CD8-positive, alpha-beta memory T cell (primary cell): Measurements from ENCODE around the gene DDX46. TPM values are rescaled to one million over a fixed set of nuclear protein-coding genes. Genes with fewer than 3 reads are reported as not detected.
A peak's percentile ranks its signal among the peaks of the same experiment; 100 is the strongest.
"Not testable (repeated sequence)": the region's sequence is repeated elsewhere in the genome, so short reads cannot be mapped to it uniquely, and the experiment has no call there.

Experiments
- CTCF ChIA-PET: fragments of 350-600 bp; sonication (Branson Sonifier 250); formaldehyde crosslinking; loops from one replicate; lab custom pipeline; 2021; ENCODE audit warnings: antibody characterized with exemption; lab: Charles Lee
- POLR2A ChIA-PET: fragments of 350-600 bp; sonication (Branson Sonifier 250); formaldehyde crosslinking; loops from one replicate; lab custom pipeline; 2021; ENCODE audit warnings: antibody characterized with exemption; lab: Charles Lee
- DNase-seq, 5 donors: peaks; one replicate each; pipeline versions ENCODE4 v3.0.0 to v3.0.0-alpha.2; 2020 to 2022; ENCODE audit warnings: mixed read lengths in 1 of 5
- H3K27ac ChIP-seq: one replicate; pipeline ENCODE4 v1.7.0; 2013; ENCODE audit warnings: low read depth, mild to moderate bottlenecking, low read length, moderate library complexity
- H3K27me3 ChIP-seq: 2 replicates; pipeline ENCODE4 v1.7.0; 2013; ENCODE audit warnings: low read length, mild to moderate bottlenecking; ENCODE audit not compliant: insufficient read depth, poor library complexity, severe bottlenecking
- H3K36me3 ChIP-seq: 2 replicates; pipeline ENCODE4 v1.7.0; 2013; ENCODE audit warnings: mild to moderate bottlenecking, low read length, moderate library complexity; ENCODE audit not compliant: insufficient read depth
- H3K4me1 ChIP-seq: 2 replicates; pipeline ENCODE4 v1.7.0; 2013; ENCODE audit warnings: mild to moderate bottlenecking, low read length, moderate library complexity; ENCODE audit not compliant: insufficient read depth
- H3K4me3 ChIP-seq: 2 replicates; pipeline ENCODE4 v1.7.0; 2013; ENCODE audit warnings: mild to moderate bottlenecking, low read length
- H3K9me3 ChIP-seq: 2 replicates; pipeline ENCODE4 v1.7.0; 2013; ENCODE audit warnings: mild to moderate bottlenecking, low read length
- H3K27ac Mint-ChIP-seq, 8 donors: one replicate each; pipeline ENCODE4 v1.8.0; 2020 to 2021; ENCODE audit warnings: mixed read lengths in 8 of 8, mild to moderate bottlenecking in 6 of 8, inconsistent platforms in 3 of 8, moderate library complexity in 3 of 8
- H3K27me3 Mint-ChIP-seq, 2 donors: one replicate each; pipeline ENCODE4 v1.8.0; 2020 to 2021; ENCODE audit warnings: mixed read lengths in 2 of 2, mild to moderate bottlenecking in 1 of 2, moderate library complexity in 1 of 2
- H3K36me3 Mint-ChIP-seq, 3 donors: one replicate each; pipeline ENCODE4 v1.8.0; 2020 to 2021; ENCODE audit warnings: mixed read lengths in 3 of 3, inconsistent platforms in 1 of 3, mild to moderate bottlenecking in 1 of 3
- H3K4me1 Mint-ChIP-seq, 3 donors: one replicate each; pipeline ENCODE4 v1.8.0; 2020 to 2021; ENCODE audit warnings: mixed read lengths in 3 of 3, inconsistent platforms in 1 of 3, mild to moderate bottlenecking in 1 of 3
- H3K4me3 Mint-ChIP-seq, 7 donors: one replicate each; pipeline ENCODE4 v1.8.0; 2020 to 2021; ENCODE audit warnings: mixed read lengths in 7 of 7, mild to moderate bottlenecking in 6 of 7, moderate library complexity in 4 of 7, inconsistent platforms in 2 of 7
- H3K9me3 Mint-ChIP-seq, 5 donors: one replicate each; pipeline ENCODE4 v1.8.0; 2020 to 2022; ENCODE audit warnings: mixed read lengths in 5 of 5, mild to moderate bottlenecking in 3 of 5, moderate library complexity in 2 of 5, inconsistent platforms in 1 of 5
- polyA plus RNA-seq: library from polyadenylated mRNA; unstranded; fragments of 300-500 nt; fragmentation: Illumina TruSeq; gene quantifications from one replicate; pipeline ENCODE4 v1.2.3, GENCODE V29; 2021
- total RNA-seq, 2 experiments: library from RNA; stranded (reverse); gene quantifications; one replicate each; pipeline ENCODE4 v1.2.3, GENCODE V29; 2021

DDX46 gene
- total and polyA plus RNA-seq, 3 experiments from 2014 or later = 27.5 to 83.8 (median 81.3) TPM

DNA sequence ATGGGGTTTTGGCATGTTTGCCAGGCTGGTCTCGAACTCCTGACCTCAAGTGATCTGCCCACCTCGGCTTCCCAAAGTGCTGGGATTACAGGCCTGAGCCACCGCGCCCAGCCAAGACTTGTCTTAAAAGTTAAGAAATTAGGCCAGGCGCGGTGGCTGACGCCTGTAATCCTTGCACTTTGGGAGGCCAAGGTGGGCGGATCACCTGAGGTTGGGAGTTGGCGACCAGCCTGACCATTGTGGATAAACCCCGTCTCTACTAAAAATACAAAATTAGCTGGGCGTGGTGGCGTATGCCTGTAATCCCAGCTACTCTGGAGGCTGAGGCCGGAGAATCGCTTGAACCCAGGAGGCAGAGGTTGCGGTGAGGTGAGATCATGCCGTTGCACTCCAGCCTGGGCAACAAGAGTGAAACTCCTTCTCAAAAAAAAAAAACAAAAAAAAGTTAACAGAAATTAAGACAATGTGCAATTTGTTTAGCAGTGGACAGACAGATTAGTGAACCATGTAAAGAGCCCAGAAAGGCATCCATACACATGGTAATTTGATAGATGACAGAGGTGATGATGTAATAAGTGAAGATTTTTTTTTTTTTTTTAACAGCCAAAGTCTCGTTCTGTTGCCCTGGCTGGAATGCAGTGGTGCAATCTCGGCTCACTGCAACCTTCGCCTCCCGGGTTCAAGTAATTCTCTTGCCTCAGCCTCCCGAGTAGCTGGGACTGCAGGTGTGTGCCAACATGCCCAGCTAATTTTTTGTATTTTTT is 9.1 kb downstream of the DDX46 start:
- peaks cover 0 to 74% (median 9%) of the 10 kb centered on the region in 3 donors for H3K36me3 Mint-ChIP-seq
- POLR2A ChIA-PET, DNase-seq, H3K4me1 ChIP-seq, H3K27ac ChIP-seq, H3K27ac Mint-ChIP-seq, H3K27me3 ChIP-seq, H3K9me3 Mint-ChIP-seq, H3K9me3 ChIP-seq, CTCF ChIA-PET, H3K27me3 Mint-ChIP-seq, H3K4me3 ChIP-seq, H3K4me3 Mint-ChIP-seq: not testable (repeated sequence)
- peaks cover 3 to 12% (median 9%) of the 10 kb centered on the region in 3 donors for H3K4me1 Mint-ChIP-seq
- peaks cover 39% of the 10 kb centered on the region for H3K36me3 ChIP-seq

GRCh38 chr5:134769206-134769605 is 10.6 kb downstream of the DDX46 start:
- H3K9me3 ChIP-seq = no peaks in the 10 kb centered on the region

DNA sequence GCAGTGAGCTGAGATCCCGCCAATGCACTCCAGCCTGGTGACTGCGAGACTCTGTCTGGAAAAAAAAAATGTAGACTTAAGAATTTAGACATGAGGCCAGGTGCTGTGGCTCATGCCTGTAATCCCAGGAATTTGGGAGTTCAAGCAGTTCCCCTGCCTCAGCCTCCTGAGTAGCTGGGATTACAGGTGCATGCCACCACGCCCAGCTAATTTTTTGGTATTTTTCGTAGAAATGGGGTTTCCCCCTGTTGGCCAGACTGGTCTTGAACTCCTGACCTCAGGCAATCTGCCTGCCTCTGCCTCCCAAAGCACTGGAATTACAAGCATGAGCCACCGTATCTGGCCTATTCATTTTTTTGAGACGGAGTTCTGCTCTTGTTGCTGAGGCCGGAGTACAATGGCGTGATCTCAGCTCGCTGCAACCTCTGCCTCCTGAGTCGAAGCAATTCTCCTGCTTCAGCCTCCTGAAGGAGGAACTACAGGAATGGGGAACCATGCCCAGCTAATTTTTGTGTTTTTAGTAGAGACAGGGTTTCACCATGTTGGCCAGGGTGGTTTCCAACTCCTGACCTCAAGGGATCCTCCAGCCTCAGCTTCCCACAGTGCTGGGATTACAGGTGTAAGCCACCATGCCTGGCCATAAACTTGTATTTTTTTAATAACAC is 14.0 kb downstream of the DDX46 start:
- Mint-ChIP-seq H3K9me3 (no peaks in the 10 kb centered on the region), H3K36me3 (peaks cover 0 to 86% (median 8%) of the 10 kb centered on the region in 3 donors), H3K4me1 (no peaks in the 10 kb centered on the region), H3K27me3 (no peaks in the 10 kb centered on the region), H3K27ac (no peak overlapping the region), H3K4me3 (no peak overlapping the region)
- Histone ChIP-seq H3K4me1 (no peaks in the 10 kb centered on the region), H3K4me3 (no peak overlapping the region), H3K27me3 (no peaks in the 10 kb centered on the region), H3K36me3 (peaks cover 42% of the 10 kb centered on the region), H3K27ac (no peak overlapping the region), H3K9me3 (no peaks in the 10 kb centered on the region)
- DNase-seq = no peak
- ChIA-PET POLR2A (no interaction called here), CTCF (no interaction called here)

More at GRCh38 chr5:134769206-134769605, 10.6 kb downstream of the DDX46 start:
- H3K27ac Mint-ChIP-seq = no peak overlapping the region
- H3K27me3 Mint-ChIP-seq = no peaks in the 10 kb centered on the region
- no peak overlapping the region for H3K4me3 Mint-ChIP-seq
- Histone ChIP-seq H3K27me3 (no peaks in the 10 kb centered on the region), H3K4me1 (no peaks in the 10 kb centered on the region), H3K27ac (no peak overlapping the region), H3K4me3 (no peak overlapping the region), H3K36me3 (peaks cover 47% of the 10 kb centered on the region)
- DNase-seq = no peak
- no peaks in the 10 kb centered on the region for H3K9me3 Mint-ChIP-seq
- POLR2A ChIA-PET = no interaction called here
- peaks cover 0 to 2% (median 0%) of the 10 kb centered on the region in 3 donors for H3K4me1 Mint-ChIP-seq
- CTCF ChIA-PET = interaction anchor here (1.4 to 1.8 kb wide), 2 partner anchors 11 to 135 kb away, joined by 3 to 4 read pairs; partner anchors contain the start of genes DDX46 and PCBD2
- peaks cover 0 to 81% (median 6%) of the 10 kb centered on the region in 3 donors for H3K36me3 Mint-ChIP-seq

DNA sequence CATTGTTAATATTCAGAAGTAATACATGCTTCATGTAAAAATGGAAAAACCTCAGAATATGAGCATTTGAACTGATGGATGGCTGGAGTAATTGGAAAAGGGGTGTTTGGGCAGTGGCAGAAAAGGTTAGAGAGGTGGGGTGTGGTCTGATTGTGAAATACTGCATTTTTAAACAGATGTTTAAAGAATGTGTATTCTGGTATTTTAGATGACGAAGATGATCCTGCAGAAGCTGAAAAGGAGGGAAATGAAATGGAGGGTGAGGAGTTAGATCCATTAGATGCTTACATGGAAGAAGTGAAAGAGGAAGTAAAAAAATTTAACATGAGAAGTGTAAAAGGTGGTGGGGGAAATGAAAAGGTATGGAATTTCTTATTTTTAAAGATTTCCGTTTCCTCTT is 18.8 kb downstream of the DDX46 start:
- CTCF ChIA-PET = interaction anchor here (1.4 kb wide), 1 partner anchor 19 kb away, joined by 4 read pairs; the partner anchor contains the start of gene DDX46
- Mint-ChIP-seq H3K27ac (peak overlapping the region in 1 of 8 donors; percentile 70), H3K27me3 (no peaks in the 10 kb centered on the region)

GRCh38 chr5:134784241-134784920 is 25.8 kb downstream of the DDX46 start:
- no peaks in the 10 kb centered on the region for H3K9me3 ChIP-seq
- no peaks in the 10 kb centered on the region for H3K4me1 ChIP-seq
- Mint-ChIP-seq H3K27me3 (no peaks in the 10 kb centered on the region), H3K27ac (peak overlapping the region in 3 of 8 donors; percentile 17 to 77 (median 17)), H3K36me3 (peaks cover 3 to 86% (median 23%) of the 10 kb centered on the region in 3 donors), H3K4me1 (no peaks in the 10 kb centered on the region), H3K9me3 (no peaks in the 10 kb centered on the region), H3K4me3 (no peak overlapping the region)
- ChIA-PET CTCF (no interaction called here), POLR2A (interaction anchor here (1.2 kb wide), 1 partner anchor 121 kb away, joined by 5 read pairs; the partner anchor contains the start of gene PCBD2)
- no peak for DNase-seq
- no peak overlapping the region for H3K27ac ChIP-seq
- no peak overlapping the region for H3K4me3 ChIP-seq
- H3K36me3 ChIP-seq = peaks cover 60% of the 10 kb centered on the region
- no peaks in the 10 kb centered on the region for H3K27me3 ChIP-seq

More for the DNA sequence above, 18.8 kb downstream of the DDX46 start:
- H3K9me3 Mint-ChIP-seq = no peaks in the 10 kb centered on the region
- peaks cover 0 to 78% (median 11%) of the 10 kb centered on the region in 3 donors for H3K36me3 Mint-ChIP-seq
- peaks cover 49% of the 10 kb centered on the region for H3K36me3 ChIP-seq
- POLR2A ChIA-PET = no interaction called here
- H3K4me3 ChIP-seq = no peak overlapping the region
- no peaks in the 10 kb centered on the region for H3K9me3 ChIP-seq
- H3K4me3 Mint-ChIP-seq = no peak overlapping the region
- H3K4me1 ChIP-seq = no peaks in the 10 kb centered on the region
- no peaks in the 10 kb centered on the region for H3K27me3 ChIP-seq
- no peak for DNase-seq
- no peak overlapping the region for H3K27ac ChIP-seq
- H3K4me1 Mint-ChIP-seq = no peaks in the 10 kb centered on the region

- Mint-ChIP-seq H3K4me1 (no peaks in the 10 kb centered on the region), H3K27me3 (no peaks in the 10 kb centered on the region), H3K4me3 (no peak overlapping the region), H3K9me3 (no peaks in the 10 kb centered on the region), H3K27ac (peak overlapping the region in 2 of 8 donors; percentile 10 to 17), H3K36me3 (peaks cover 3 to 87% (median 23%) of the 10 kb centered on the region in 3 donors)
- H3K36me3 ChIP-seq = peaks cover 56% of the 10 kb centered on the region
- H3K9me3 ChIP-seq = no peaks in the 10 kb centered on the region
- POLR2A ChIA-PET = interaction anchor here (1.2 kb wide), 1 partner anchor 120 kb away, joined by 5 read pairs; the partner anchor contains the start of gene PCBD2
- H3K4me3 ChIP-seq = no peak overlapping the region
- CTCF ChIA-PET = no interaction called here
- no peaks in the 10 kb centered on the region for H3K27me3 ChIP-seq
- H3K4me1 ChIP-seq = no peaks in the 10 kb centered on the region
- no peak for DNase-seq
- H3K27ac ChIP-seq = no peak overlapping the region
These were observed 26.5 kb downstream of the DDX46 start for GRCh38 chr5:134784946-134785620.

DNA sequence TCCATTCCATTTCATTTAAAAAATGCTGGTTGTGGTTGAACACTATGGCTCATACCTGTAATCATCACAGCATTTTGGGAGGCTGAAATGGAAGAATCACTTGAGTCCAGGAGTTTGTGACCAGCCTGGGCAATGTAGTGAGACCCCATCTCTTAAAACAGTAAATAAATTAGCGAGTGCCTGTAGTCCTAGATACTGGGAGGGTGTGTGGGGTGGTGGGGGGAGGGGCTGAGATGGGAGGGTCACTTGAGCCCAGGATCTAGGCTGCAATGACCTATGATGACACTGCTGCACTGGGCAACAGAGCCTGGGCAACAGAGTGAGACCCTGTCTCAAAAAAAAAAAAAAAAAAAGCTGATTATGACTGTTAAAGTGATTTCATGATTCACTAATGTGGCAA is 29.1 kb downstream of the DDX46 start:
- Mint-ChIP-seq H3K9me3 (no peaks in the 10 kb centered on the region), H3K4me1 (no peaks in the 10 kb centered on the region), H3K36me3 (peaks cover 3 to 91% (median 24%) of the 10 kb centered on the region in 3 donors), H3K27ac (peak overlapping the region in 1 of 8 donors; percentile 19), H3K27me3 (no peaks in the 10 kb centered on the region), H3K4me3 (no peak overlapping the region)
- ChIA-PET CTCF (no interaction called here), POLR2A (no interaction called here)
- Histone ChIP-seq H3K27me3 (no peaks in the 10 kb centered on the region), H3K27ac (no peak overlapping the region), H3K9me3 (no peaks in the 10 kb centered on the region), H3K4me3 (no peak overlapping the region), H3K36me3 (peaks cover 55% of the 10 kb centered on the region), H3K4me1 (no peaks in the 10 kb centered on the region)
- DNase-seq = no peak
